Stimulated activated CD8-positive, alpha-beta memory T cell treated with anti-CD3 and anti-CD28 coated beads, Interleukin-7, amount 100 ng/mL, for 48 hours (primary cell): ENCODE results near the gene RPTOR.
"Not testable (repeated sequence)": the region's sequence is repeated elsewhere in the genome, so short reads cannot be mapped to it uniquely, and the experiment has no call there.

Experiments used
- DNase-seq, 2 donors: peaks; one replicate each; pipeline ENCODE4 v3.0.0-alpha.2; 2020; ENCODE audit warnings: low read depth in 1 of 2; ENCODE audit errors: extremely low read depth in 1 of 2

Gene RPTOR

DNA sequence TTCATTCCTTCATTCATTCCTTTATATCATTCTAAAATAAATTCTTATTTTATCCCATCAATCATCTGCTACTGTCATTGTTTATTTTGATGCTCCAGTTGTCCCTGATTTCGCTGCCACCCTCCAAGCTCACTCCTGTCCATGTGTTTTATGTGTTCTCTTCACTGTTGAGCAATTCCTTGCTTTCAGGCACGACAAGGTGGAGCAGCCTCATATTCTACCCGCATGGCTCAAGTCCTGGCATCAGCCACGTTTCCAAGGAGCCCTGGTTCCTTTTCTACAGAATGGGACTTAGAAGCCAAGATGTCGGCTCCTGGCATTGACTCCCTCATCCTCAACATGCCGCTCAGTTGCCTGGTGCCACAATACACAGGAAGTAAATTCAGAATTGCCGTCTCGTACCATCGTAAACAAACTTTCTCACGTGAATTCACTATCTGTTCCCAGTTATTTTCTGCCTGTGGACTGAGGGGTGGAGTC lies 139.0 kb downstream of the RPTOR start:
- no peak for DNase-seq

DNA sequence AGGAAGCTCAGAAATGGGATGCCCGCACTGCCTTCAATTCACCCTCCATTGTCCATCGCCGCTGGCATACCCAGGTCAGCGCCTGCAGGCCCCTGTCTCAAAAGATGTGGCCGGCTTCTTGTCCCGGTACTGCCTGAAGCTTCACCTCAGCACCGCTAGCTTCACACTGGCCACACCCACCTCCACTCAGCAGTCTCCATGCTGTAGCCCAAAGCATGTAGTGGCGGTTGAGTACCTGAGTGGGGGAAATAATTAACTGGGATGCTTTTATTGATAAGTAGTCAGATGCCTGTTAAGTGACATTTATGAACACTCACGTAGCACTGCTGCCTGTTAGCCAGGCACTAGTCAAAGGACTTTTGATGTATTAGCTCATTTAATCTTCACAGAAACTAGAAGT lies 143.2 kb downstream of the RPTOR start:
- no peak for DNase-seq

DNA sequence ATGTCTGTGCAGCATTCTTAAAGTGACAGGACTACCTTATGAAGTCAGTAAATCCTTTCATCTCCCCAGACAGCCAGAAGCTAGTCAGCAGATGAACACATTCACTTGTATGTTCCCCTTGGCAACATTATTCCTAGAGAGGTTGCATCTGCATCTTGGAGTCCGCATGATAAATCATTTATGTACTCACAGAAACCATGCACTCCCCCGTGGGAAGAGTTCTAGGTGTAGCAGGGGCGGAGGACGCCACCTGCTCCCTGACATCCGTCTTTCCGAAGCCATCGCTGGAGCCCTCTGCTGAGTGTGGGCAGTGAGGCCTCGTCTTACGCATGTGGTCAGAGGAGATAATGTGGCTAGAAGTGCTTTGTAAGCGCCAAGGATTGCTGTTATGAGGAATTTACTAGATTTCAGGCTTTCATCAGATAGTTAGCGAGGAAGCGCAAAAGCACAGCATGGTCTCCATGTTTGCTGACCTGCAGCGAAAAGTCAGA lies 144.5 kb downstream of the RPTOR start:
- DNase-seq, result no peak

GRCh38 chr17:80691784-80692183 lies 147.1 kb downstream of the RPTOR start:
- no peak for DNase-seq

DNA sequence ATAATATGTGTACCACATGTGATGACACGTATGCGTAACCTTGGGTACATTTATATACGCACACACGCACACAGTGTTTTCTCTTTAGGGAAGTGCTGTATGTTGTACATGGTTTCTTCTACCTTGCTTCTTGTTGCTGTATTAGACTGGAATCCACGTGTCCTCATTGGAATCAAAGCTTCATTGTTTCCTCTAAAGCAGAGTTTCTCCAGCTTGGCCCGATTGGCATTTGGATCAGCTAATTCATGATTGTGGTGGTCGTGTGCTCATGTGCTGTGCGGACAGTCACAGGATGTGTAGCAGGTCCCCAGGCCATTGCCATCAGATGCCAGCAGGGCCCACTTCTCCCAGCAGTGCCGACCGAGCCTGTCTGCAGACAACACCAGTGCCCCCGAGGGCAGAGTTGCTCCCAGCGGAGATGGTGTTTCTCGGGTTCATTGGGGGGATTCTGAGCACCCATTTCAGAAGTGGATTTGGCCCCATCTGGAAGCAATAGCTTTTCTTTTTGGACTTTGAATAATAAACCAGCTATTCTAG lies 148.4 kb downstream of the RPTOR start:
- DNase-seq, result no peak

DNA sequence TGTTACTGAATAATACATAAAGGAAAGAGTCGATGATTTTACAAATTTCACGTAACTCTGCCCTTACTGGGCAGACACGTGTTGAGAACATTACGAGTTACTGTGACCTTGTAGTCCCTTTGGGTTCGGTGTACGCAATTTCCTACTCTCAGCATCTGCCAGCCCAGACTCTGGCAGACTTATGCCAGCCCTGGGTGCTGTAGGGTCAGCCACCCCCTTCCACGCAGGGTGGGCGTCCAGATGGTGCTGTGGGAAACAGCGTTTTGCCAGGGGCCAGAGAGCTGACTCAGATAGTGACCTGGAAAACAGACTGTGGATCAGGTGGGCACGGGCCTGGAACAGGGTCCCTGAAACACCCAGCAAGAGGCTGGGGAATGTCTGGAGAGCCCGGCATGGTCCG lies 148.9 kb downstream of the RPTOR start:
- no peak for DNase-seq

- DNase-seq, result no peak
Measured at GRCh38 chr17:80694085-80694991, 149.7 kb downstream of the RPTOR start.

GRCh38 chr17:80694992-80695912 lies 150.6 kb downstream of the RPTOR start:
- peak in 1 of 2 donors; percentile 29 for DNase-seq

GRCh38 chr17:80695979-80696378 lies 151.3 kb downstream of the RPTOR start:
- no peak for DNase-seq

DNA sequence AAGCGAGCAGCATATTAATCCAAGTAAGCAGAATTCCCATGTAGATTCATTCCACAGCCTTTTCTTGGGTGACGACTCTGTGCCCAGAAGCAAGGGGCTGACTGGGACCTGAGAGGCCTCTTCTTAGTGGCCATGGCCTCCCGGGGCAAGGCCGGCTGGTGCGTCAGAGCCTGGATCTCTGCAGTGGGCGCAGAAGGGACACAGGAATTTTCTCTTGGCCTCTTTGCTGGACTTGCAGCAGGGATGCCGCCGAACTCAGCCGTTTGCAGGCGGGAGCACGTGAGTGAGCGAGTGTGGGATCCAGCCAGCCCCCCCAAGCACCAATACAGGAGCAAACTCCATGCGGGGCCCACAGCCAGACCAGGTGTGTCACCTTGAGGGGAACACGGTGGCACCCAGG lies 151.8 kb downstream of the RPTOR start:
- DNase-seq, result no peak

DNA sequence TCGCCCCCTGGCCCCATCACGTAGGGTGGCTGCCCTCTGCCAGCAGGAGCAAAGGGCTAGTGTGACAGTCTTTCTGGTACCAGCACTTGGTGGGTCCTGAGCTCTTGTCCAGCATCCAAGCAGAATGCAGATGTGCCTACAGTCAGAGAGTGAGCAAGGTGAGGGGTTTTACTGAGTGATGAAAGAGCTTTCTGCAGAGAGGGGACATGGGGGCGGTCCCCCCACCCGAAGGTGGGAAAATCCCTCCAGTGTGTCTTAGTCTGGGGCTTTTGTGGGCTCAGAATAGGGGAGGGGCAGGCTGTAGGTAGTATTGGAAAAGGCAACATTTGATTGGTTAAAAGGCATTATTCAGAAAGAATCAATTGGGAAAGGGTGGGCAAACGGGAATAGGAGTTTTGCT lies 152.3 kb downstream of the RPTOR start:
- DNase-seq, result no peak

- DNase-seq, result no peak
Measured at GRCh38 chr17:80698297-80698696, 153.7 kb downstream of the RPTOR start.

DNA sequence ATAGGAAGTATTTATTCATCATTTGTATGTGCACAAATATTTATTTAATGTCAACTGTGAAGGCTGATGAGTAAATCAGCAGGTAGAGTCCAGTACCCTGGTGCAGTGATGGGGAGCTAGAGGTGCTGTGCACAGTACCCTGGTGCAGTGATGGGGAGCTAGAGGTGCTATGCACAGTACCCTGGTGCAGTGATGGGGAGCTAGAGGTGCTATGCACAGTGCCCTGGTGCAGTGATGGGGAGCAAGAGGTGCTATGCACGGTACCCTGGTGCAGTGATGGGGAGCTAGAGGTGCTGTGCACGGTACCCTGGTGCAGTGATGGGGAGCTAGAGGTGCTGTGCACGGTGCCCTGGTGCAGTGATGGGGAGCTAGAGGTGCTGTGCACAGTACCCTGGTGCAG lies 154.6 kb downstream of the RPTOR start:
- DNase-seq, result not testable (repeated sequence)

GRCh38 chr17:80701730-80702129 lies 157.1 kb downstream of the RPTOR start:
- no peak for DNase-seq

DNA sequence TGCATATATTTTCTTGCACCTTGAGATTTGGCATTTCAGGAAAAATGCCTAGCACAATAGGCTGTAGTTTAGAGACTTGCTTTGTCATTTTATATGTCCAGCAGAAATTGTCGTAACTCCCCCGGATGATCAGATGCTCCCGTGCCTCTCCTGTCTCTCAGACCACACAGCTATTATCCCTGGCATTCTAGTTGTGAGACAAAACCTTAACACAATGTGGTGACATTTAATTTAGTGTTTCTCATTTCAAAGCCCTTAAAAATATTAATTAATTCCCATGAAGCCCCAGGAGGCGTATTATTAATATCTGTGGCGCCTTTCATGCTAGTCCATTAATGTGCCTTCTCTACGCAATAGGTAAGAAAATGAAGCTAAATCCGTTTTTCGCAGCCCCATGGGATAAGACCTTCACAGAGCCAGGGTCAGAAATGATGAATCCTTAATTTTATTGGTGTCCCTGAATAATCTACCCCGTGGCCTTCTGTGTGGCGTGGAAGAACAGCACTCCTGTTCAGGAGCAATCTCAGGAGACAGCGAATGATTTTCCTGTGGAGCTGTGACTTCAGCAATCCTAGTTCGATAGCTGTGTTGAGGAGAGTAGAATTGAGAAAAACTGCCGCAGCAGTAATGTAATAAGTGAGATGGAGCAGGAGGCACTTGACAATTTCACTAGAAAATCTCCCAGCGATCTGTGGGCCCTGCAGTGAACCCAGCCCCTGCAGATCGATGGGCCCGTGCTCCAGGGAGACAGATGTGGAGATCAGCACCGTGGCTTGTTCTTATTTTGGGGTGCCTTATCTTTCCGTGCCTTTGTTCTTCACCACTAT lies 157.9 kb downstream of the RPTOR start:
- DNase-seq, result no peak

GRCh38 chr17:80703142-80703478 lies 158.5 kb downstream of the RPTOR start:
- no peak for DNase-seq

GRCh38 chr17:80704381-80704819 lies 159.8 kb downstream of the RPTOR start:
- no peak for DNase-seq

DNA sequence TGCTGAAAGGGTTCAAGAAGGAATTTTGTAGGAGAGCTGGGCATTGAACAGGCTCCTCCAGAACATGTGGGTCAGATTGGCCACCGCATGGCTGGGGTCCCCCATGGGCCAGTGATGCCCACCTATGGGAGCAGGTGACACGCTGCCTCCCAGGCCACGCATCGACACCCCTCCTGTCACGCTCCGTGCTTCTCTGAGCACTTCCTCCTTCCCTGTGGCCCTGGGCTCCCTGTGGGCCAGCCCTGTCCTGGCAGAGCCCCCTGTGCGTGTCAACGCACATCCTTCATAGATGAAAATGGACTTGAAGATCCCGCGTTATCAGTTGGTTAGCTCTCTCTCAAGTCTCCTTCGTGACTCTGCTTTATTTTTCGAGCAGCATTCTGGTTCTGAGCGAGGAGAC lies 160.3 kb downstream of the RPTOR start:
- no peak for DNase-seq

GRCh38 chr17:80705988-80706387 lies 161.3 kb downstream of the RPTOR start:
- DNase-seq, result no peak

GRCh38 chr17:80706463-80706867 lies 161.8 kb downstream of the RPTOR start:
- DNase-seq, result no peak
